Measurements from ENCODE around the gene FILIP1L. TPM values are rescaled to one million over a fixed set of nuclear protein-coding genes. Genes with fewer than 3 reads are reported as not detected.
"Not testable (repeated sequence)": the region's sequence is repeated elsewhere in the genome, so short reads cannot be mapped to it uniquely, and the experiment has no call there.

The FILIP1L gene
- polyA plus RNA-seq, 1 donor (not counting 4 experiments of a cell fraction or from before 2014, with no cell fraction given): 14.7 TPM

GRCh38 chr3:100053951-100054620 is 60.2 kb downstream of the FILIP1L start:
- dilution Hi-C loops (cut with MboI; ENCODE audit: extremely low pct_ligation_motif_present, low sequenced_read_pairs): no loop called here
- Histone ChIP-seq H3K27ac (ENCODE audit: control insufficient read depth, insufficient read depth, low read length) (no peak overlapping the region), H2AFZ (ENCODE audit: control insufficient read depth, low read length) (no peak overlapping the region), H3K4me1 (ENCODE audit: control insufficient read depth, extremely low read depth, insufficient read depth, low read length) (no peaks in the 10 kb centered on the region), H3K9me1 (ENCODE audit: control insufficient read depth, extremely low read depth, insufficient read depth, low read length) (no peaks in the 10 kb centered on the region), H4K20me1 (ENCODE audit: control insufficient read depth, extremely low read depth, insufficient read depth, low read length) (no peaks in the 10 kb centered on the region), H3K36me3 (ENCODE audit: control insufficient read depth in 2 of 2, extremely low read depth in 1 of 2, insufficient read depth in 2 of 2, low read length in 2 of 2) (no peaks in the 10 kb centered on the region), H3K4me3 (ENCODE audit: control insufficient read depth in 2 of 3, extremely low read depth in 1 of 3, insufficient read depth in 2 of 3, low read depth in 1 of 3, low read length in 3 of 3) (no peak overlapping the region), H3K4me2 (ENCODE audit: control insufficient read depth, extremely low read depth, insufficient read depth, low read depth, low read length) (no peak overlapping the region), H3K9ac (ENCODE audit: control insufficient read depth, extremely low read depth, insufficient read depth, low read length) (no peak overlapping the region), H3K79me2 (ENCODE audit: control insufficient read depth, insufficient read depth, low read length) (no peaks in the 10 kb centered on the region), H3K27me3 (ENCODE audit: control insufficient read depth, extremely low read depth, insufficient read depth, low read length) (no peaks in the 10 kb centered on the region), H3K9me3 (ENCODE audit: control insufficient read depth, low read depth, low read length) (no peaks in the 10 kb centered on the region)
- TF ChIP-seq CTCF (optimal IDR thresholded peaks at IDR 0.05 in 1 of 3, IDR thresholded peaks at IDR 0.05 in 1 of 3, conservative IDR thresholded peaks at IDR 0.05 in 1 of 3; ENCODE audit: extremely low read depth in 1 of 3, insufficient read depth in 2 of 3, low read length in 3 of 3): no peak
- TF ChIP-seq EZH2 (IDR thresholded peaks at IDR 0.05; ENCODE audit: low read length): no peak
- FAIRE-seq (no peak), DNase-seq (ENCODE audit: low read depth, low spot score) (no peak)

GRCh38 chr3:100051513-100051912 is 62.8 kb downstream of the FILIP1L start:
- H3K9me3 ChIP-seq (ENCODE audit: control insufficient read depth, low read depth, low read length); H4K20me1 ChIP-seq (ENCODE audit: control insufficient read depth, extremely low read depth, insufficient read depth, low read length); H3K9ac ChIP-seq (ENCODE audit: control insufficient read depth, extremely low read depth, insufficient read depth, low read length); FAIRE-seq; H2AFZ ChIP-seq (ENCODE audit: control insufficient read depth, low read length); H3K79me2 ChIP-seq (ENCODE audit: control insufficient read depth, insufficient read depth, low read length); dilution Hi-C loops (cut with MboI; ENCODE audit: extremely low pct_ligation_motif_present, low sequenced_read_pairs); DNase-seq (ENCODE audit: low read depth, low spot score); H3K9me1 ChIP-seq (ENCODE audit: control insufficient read depth, extremely low read depth, insufficient read depth, low read length); H3K27me3 ChIP-seq (ENCODE audit: control insufficient read depth, extremely low read depth, insufficient read depth, low read length); H3K4me2 ChIP-seq (ENCODE audit: control insufficient read depth, extremely low read depth, insufficient read depth, low read depth, low read length); H3K36me3 ChIP-seq (ENCODE audit: control insufficient read depth in 2 of 2, extremely low read depth in 1 of 2, insufficient read depth in 2 of 2, low read length in 2 of 2); H3K27ac ChIP-seq (ENCODE audit: control insufficient read depth, insufficient read depth, low read length); H3K4me3 ChIP-seq (ENCODE audit: control insufficient read depth in 2 of 3, extremely low read depth in 1 of 3, insufficient read depth in 2 of 3, low read depth in 1 of 3, low read length in 3 of 3): not testable (repeated sequence)
- H3K4me1 ChIP-seq (ENCODE audit: control insufficient read depth, extremely low read depth, insufficient read depth, low read length): peaks cover 20% of the 10 kb centered on the region

GRCh38 chr3:100048248-100048647 is 66.1 kb downstream of the FILIP1L start:
- Histone ChIP-seq H3K9ac (ENCODE audit: control insufficient read depth, extremely low read depth, insufficient read depth, low read length) (peak overlapping the region; percentile 22), H4K20me1 (ENCODE audit: control insufficient read depth, extremely low read depth, insufficient read depth, low read length) (no peaks in the 10 kb centered on the region), H3K9me3 (ENCODE audit: control insufficient read depth, low read depth, low read length) (no peaks in the 10 kb centered on the region), H3K79me2 (ENCODE audit: control insufficient read depth, insufficient read depth, low read length) (no peaks in the 10 kb centered on the region), H3K36me3 (ENCODE audit: control insufficient read depth in 2 of 2, extremely low read depth in 1 of 2, insufficient read depth in 2 of 2, low read length in 2 of 2) (no peaks in the 10 kb centered on the region), H3K27ac (ENCODE audit: control insufficient read depth, insufficient read depth, low read length) (peak overlapping the region; percentile 74), H3K27me3 (ENCODE audit: control insufficient read depth, extremely low read depth, insufficient read depth, low read length) (no peaks in the 10 kb centered on the region), H3K9me1 (ENCODE audit: control insufficient read depth, extremely low read depth, insufficient read depth, low read length) (no peaks in the 10 kb centered on the region), H3K4me1 (ENCODE audit: control insufficient read depth, extremely low read depth, insufficient read depth, low read length) (peaks cover 27% of the 10 kb centered on the region), H2AFZ (ENCODE audit: control insufficient read depth, low read length) (no peak overlapping the region), H3K4me3 (ENCODE audit: control insufficient read depth in 2 of 3, extremely low read depth in 1 of 3, insufficient read depth in 2 of 3, low read depth in 1 of 3, low read length in 3 of 3) (no peak overlapping the region), H3K4me2 (ENCODE audit: control insufficient read depth, extremely low read depth, insufficient read depth, low read depth, low read length) (peak overlapping the region; percentile 55)
- DNase-seq (ENCODE audit: low read depth, low spot score): no peak
- FAIRE-seq: peak; percentile 29
- TF ChIP-seq EZH2 (IDR thresholded peaks at IDR 0.05; ENCODE audit: low read length) (no peak), CTCF (optimal IDR thresholded peaks at IDR 0.05 in 1 of 3, IDR thresholded peaks at IDR 0.05 in 1 of 3, conservative IDR thresholded peaks at IDR 0.05 in 1 of 3; ENCODE audit: extremely low read depth in 1 of 3, insufficient read depth in 2 of 3, low read length in 3 of 3) (no peak)
- dilution Hi-C loops (cut with MboI; ENCODE audit: extremely low pct_ligation_motif_present, low sequenced_read_pairs): no loop called here

All from keratinocyte (primary cell).